H9 (cell line): ENCODE data around the gene GFI1B. TPM values are rescaled to one million over a fixed set of nuclear protein-coding genes. Genes with fewer than 3 reads are reported as not detected.

Source experiments
- DNase-seq: peaks from one replicate; pipeline ENCODE4 v3.0.0-alpha.2; 2017
- H2AFZ ChIP-seq: one replicate; pipeline ENCODE4 v1.6.1; 2013; ENCODE audit warnings: mild to moderate bottlenecking, low read length, control low read depth, moderate library complexity
- H2AK5ac ChIP-seq: 2 replicates; pipeline ENCODE4 v1.6.1; 2013; ENCODE audit warnings: low read length, control low read depth, mixed read lengths; ENCODE audit not compliant: insufficient read length
- H2BK120ac ChIP-seq: one replicate; pipeline ENCODE4 v1.6.1; 2013; ENCODE audit warnings: low read depth, mild to moderate bottlenecking, low read length, control low read depth, inconsistent platforms; ENCODE audit not compliant: poor library complexity, severe bottlenecking
- H2BK12ac ChIP-seq: 2 replicates; pipeline ENCODE4 v1.6.1; 2013; ENCODE audit warnings: low read length, control low read depth, mixed read lengths, low read depth; ENCODE audit not compliant: insufficient read length
- H2BK15ac ChIP-seq: 2 replicates; pipeline ENCODE4 v1.6.1; 2013; ENCODE audit warnings: low read depth, low read length, control low read depth
- H2BK20ac ChIP-seq: one replicate; pipeline ENCODE4 v1.6.1; 2013; ENCODE audit warnings: low read depth, mild to moderate bottlenecking, low read length, control low read depth, inconsistent platforms; ENCODE audit not compliant: poor library complexity, severe bottlenecking
- H2BK5ac ChIP-seq: 2 replicates; pipeline ENCODE4 v1.6.1; 2013; ENCODE audit warnings: low read length, control low read depth, mixed read lengths; ENCODE audit not compliant: insufficient read length
- H3K14ac ChIP-seq: 2 replicates; pipeline ENCODE4 v1.6.1; 2013; ENCODE audit warnings: low read length, control low read depth; ENCODE audit not compliant: insufficient read depth
- H3K18ac ChIP-seq: 2 replicates; pipeline ENCODE4 v1.6.1; 2013; ENCODE audit warnings: low read depth, mild to moderate bottlenecking, mixed read lengths, low read length, control low read depth; ENCODE audit not compliant: insufficient read length
- H3K23ac ChIP-seq: 2 replicates; pipeline ENCODE4 v1.6.1; 2013; ENCODE audit warnings: low read length, control low read depth, mixed read lengths, low read depth; ENCODE audit not compliant: insufficient read length
- H3K23me2 ChIP-seq: 2 replicates; pipeline ENCODE4 v1.6.1; 2013; ENCODE audit warnings: low read depth, mild to moderate bottlenecking, mixed read lengths, low read length, control low read depth; ENCODE audit not compliant: insufficient read length, poor library complexity, severe bottlenecking
- H3K27ac ChIP-seq: 2 replicates; pipeline ENCODE4 v1.5.1; 2013; ENCODE audit warnings: low read length, control low read depth, mixed read lengths, low read depth; ENCODE audit not compliant: insufficient read length
- H3K27me3 ChIP-seq: 2 replicates; pipeline ENCODE4 v1.6.1; 2013; ENCODE audit warnings: low read length, control low read depth, inconsistent platforms; ENCODE audit not compliant: insufficient read depth
- H3K4ac ChIP-seq: 2 replicates; pipeline ENCODE4 v1.6.1; 2013; ENCODE audit warnings: low read depth, mild to moderate bottlenecking, control low read depth, inconsistent platforms, low read length, moderate library complexity
- H3K4me1 ChIP-seq: 2 replicates; pipeline ENCODE4 v1.6.1; 2013; ENCODE audit warnings: low read length, control low read depth, inconsistent platforms; ENCODE audit not compliant: insufficient read depth
- H3K4me2 ChIP-seq: 2 replicates; pipeline ENCODE4 v1.6.1; 2013; ENCODE audit warnings: low read length, control low read depth, mixed read lengths; ENCODE audit not compliant: insufficient read length, insufficient read depth
- H3K56ac ChIP-seq: 2 replicates; pipeline ENCODE4 v1.6.1; 2013; ENCODE audit warnings: low read depth, mild to moderate bottlenecking, mixed read lengths, low read length, control low read depth; ENCODE audit not compliant: insufficient read length
- H3K79me1 ChIP-seq: 2 replicates; pipeline ENCODE4 v1.6.1; 2013; ENCODE audit warnings: low read depth, mild to moderate bottlenecking, moderate library complexity, low read length, control low read depth, inconsistent platforms; ENCODE audit not compliant: insufficient read depth, poor library complexity, severe bottlenecking
- H3K79me2 ChIP-seq: 2 replicates; pipeline ENCODE4 v1.6.1; 2013; ENCODE audit warnings: low read length, control low read depth, inconsistent platforms; ENCODE audit not compliant: insufficient read depth
- H3K9ac ChIP-seq: 2 replicates; pipeline ENCODE4 v1.6.1; 2013; ENCODE audit warnings: low read length, control low read depth, mixed read lengths; ENCODE audit not compliant: insufficient read length; ENCODE audit errors: extremely low read depth
- H3K9me3 ChIP-seq: one replicate; pipeline ENCODE4 v1.6.1; 2013; ENCODE audit warnings: low read depth, low read length, inconsistent platforms; ENCODE audit not compliant: control insufficient read depth
- H3T11ph ChIP-seq: one replicate; pipeline ENCODE4 v1.6.1; 2013; ENCODE audit warnings: mild to moderate bottlenecking, low read length, control low read depth, inconsistent platforms
- H4K20me1 ChIP-seq: one replicate; pipeline ENCODE4 v1.6.1; 2013; ENCODE audit not compliant: control insufficient read depth, insufficient read length, insufficient read depth
- H4K5ac ChIP-seq: 2 replicates; pipeline ENCODE4 v1.6.1; 2013; ENCODE audit warnings: low read depth, mild to moderate bottlenecking, mixed read lengths, low read length, control low read depth; ENCODE audit not compliant: insufficient read length
- H4K8ac ChIP-seq: replicated peaks from 2 replicates; pipeline ENCODE4 v1.6.1; 2013; ENCODE audit warnings: low read length, control low read depth, mixed read lengths, low read depth; ENCODE audit not compliant: insufficient read length
- H4K91ac ChIP-seq: 2 replicates; pipeline ENCODE4 v1.6.1; 2013; ENCODE audit warnings: low read depth, mild to moderate bottlenecking, moderate library complexity, mixed read lengths, low read length, control low read depth; ENCODE audit not compliant: insufficient read length
- H3K27ac Mint-ChIP-seq, 3 experiments: 2 replicates in 2 of 3; 3 replicates in 1 of 3; pipeline ENCODE4 v1.8.0; 2020 to 2021; ENCODE audit warnings: mixed read lengths in 3 of 3, mild to moderate bottlenecking in 1 of 3, moderate library complexity in 1 of 3
- H3K27me3 Mint-ChIP-seq: 2 replicates; pipeline ENCODE4 v1.8.0; 2021; ENCODE audit warnings: low read depth, mild to moderate bottlenecking, moderate library complexity, mixed read lengths
- H3K36me3 Mint-ChIP-seq, 3 experiments: 2 replicates in 2 of 3; 3 replicates in 1 of 3; pipeline ENCODE4 v1.8.0; 2020 to 2021; ENCODE audit warnings: low read depth in 3 of 3, mixed read lengths in 3 of 3; ENCODE audit not compliant: insufficient read depth in 1 of 3
- H3K4me1 Mint-ChIP-seq, 2 experiments: 2 replicates each; pipeline ENCODE4 v1.8.0; 2020; ENCODE audit warnings: mixed read lengths in 2 of 2
- H3K4me3 Mint-ChIP-seq, 2 experiments: 2 replicates in 1 of 2; 3 replicates in 1 of 2; pipeline ENCODE4 v1.8.0; 2020 to 2021; ENCODE audit warnings: mild to moderate bottlenecking in 2 of 2, mixed read lengths in 2 of 2, moderate library complexity in 1 of 2
- H3K9me3 Mint-ChIP-seq, 2 experiments: 2 replicates in 1 of 2; 3 replicates in 1 of 2; pipeline ENCODE4 v1.8.0; 2020; ENCODE audit warnings: mild to moderate bottlenecking in 2 of 2, mixed read lengths in 2 of 2, moderate library complexity in 1 of 2
- WGBS: extraction: QIAGEN DNeasy Blood & Tissue Kit; methylation state at CpG from one replicate; pipeline ENCODE4 v1.1.7; 2013; ENCODE audit warnings: missing lambda C conversion rate, low lambda C conversion rate, mixed read lengths; ENCODE audit not compliant: insufficient read length; ENCODE audit errors: extremely low coverage; 5-methylcytosine and 5-hydroxymethylcytosine counted together
- total RNA-seq: library from RNA; stranded (reverse); gene quantifications from 2 replicates; pipeline ENCODE4 v1.2.1, GENCODE V29; 2021
- TF ChIP-seq, protein P1 (sequence below): fragments of 200-600 bp; sonication (generic); conservative IDR thresholded peaks from 3 replicates; pipeline ENCODE4 v1.8.0; 2021; ENCODE audit warnings: antibody characterized with exemption, mild to moderate bottlenecking

Gene GFI1B
- total RNA-seq, 1 experiment from 2014 or later = not detected

DNA sequence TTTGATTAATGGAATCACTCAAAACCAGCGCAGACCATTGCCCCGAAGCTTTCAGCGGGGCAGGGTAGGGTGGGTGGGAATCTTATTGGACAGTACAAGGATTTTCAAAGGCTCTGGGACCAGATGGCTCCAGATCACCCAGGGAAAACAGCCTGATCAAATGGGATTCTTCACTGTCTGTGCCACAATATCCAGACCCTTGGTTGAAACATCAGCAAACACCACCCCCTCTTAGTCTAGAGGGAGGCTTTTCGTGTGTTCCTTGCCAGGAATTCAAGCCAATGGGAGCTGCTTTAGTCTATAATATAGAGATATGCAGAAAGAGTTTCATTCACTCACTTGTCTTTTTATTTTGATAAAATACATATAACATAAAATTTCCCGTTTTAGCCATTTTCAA lies 1.7 kb downstream of the GFI1B start:
- DNase-seq = no peak
- no CpG with 5 or more reads among the region's 5 CpGs for WGBS
- H3K27me3 ChIP-seq = peaks cover 6% of the 10 kb centered on the region; the same call in 1 of the 2 replicates
- H3K4me1 ChIP-seq = no peaks in the 10 kb centered on the region
- H2BK15ac ChIP-seq = no peak overlapping the region
- H3K4me1 Mint-ChIP-seq = peaks cover 12 to 21% of the 10 kb centered on the region in 2 experiments
- TF ChIP-seq, protein P1, sequence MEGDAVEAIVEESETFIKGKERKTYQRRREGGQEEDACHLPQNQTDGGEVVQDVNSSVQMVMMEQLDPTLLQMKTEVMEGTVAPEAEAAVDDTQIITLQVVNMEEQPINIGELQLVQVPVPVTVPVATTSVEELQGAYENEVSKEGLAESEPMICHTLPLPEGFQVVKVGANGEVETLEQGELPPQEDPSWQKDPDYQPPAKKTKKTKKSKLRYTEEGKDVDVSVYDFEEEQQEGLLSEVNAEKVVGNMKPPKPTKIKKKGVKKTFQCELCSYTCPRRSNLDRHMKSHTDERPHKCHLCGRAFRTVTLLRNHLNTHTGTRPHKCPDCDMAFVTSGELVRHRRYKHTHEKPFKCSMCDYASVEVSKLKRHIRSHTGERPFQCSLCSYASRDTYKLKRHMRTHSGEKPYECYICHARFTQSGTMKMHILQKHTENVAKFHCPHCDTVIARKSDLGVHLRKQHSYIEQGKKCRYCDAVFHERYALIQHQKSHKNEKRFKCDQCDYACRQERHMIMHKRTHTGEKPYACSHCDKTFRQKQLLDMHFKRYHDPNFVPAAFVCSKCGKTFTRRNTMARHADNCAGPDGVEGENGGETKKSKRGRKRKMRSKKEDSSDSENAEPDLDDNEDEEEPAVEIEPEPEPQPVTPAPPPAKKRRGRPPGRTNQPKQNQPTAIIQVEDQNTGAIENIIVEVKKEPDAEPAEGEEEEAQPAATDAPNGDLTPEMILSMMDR = no peak
- H2AFZ ChIP-seq = no peak overlapping the region
- no peak overlapping the region for H2BK12ac ChIP-seq
- no peak overlapping the region for H4K5ac ChIP-seq
- H2BK120ac ChIP-seq = no peak overlapping the region
- no peak overlapping the region for H3K56ac ChIP-seq
- no peak overlapping the region for H4K91ac ChIP-seq
- H3K27me3 Mint-ChIP-seq = peaks cover 68% of the 10 kb centered on the region
- no peak overlapping the region for H2BK5ac ChIP-seq
- H3K23ac ChIP-seq = no peak overlapping the region
- H3K9me3 Mint-ChIP-seq = no peaks in the 10 kb centered on the region; a peak in 2 of 5 replicates
- no peaks in the 10 kb centered on the region for H3K23me2 ChIP-seq
- H3K79me1 ChIP-seq = no peaks in the 10 kb centered on the region
- no peak overlapping the region for H2AK5ac ChIP-seq
- no peaks in the 10 kb centered on the region for H3K9me3 ChIP-seq
- no peaks in the 10 kb centered on the region for H3K36me3 Mint-ChIP-seq
- H3K14ac ChIP-seq = no peak overlapping the region
- H3T11ph ChIP-seq = no peak overlapping the region
- no peak overlapping the region for H4K8ac ChIP-seq
- no peak overlapping the region for H3K18ac ChIP-seq
- no peak overlapping the region for H2BK20ac ChIP-seq
- H3K27ac Mint-ChIP-seq = no peak overlapping the region
- no peak overlapping the region for H3K4me3 Mint-ChIP-seq
- H3K79me2 ChIP-seq = no peaks in the 10 kb centered on the region
- H3K9ac ChIP-seq = no peak overlapping the region
- H4K20me1 ChIP-seq = no peaks in the 10 kb centered on the region
- H3K4ac ChIP-seq = no peak overlapping the region
- no peak overlapping the region for H3K4me2 ChIP-seq
- H3K27ac ChIP-seq = no peak overlapping the region
